ENCODE measurements around the gene KLF11.

- TF ChIP-seq EZH2 (IDR thresholded peaks at IDR 0.05) (no peak), FOXP2 (optimal IDR thresholded peaks at IDR 0.05; ENCODE audit: control extremely low read depth, extremely low read length, insufficient read depth) (no peak), POLR2AphosphoS5 (IDR thresholded peaks at IDR 0.05; ENCODE audit: borderline replicate concordance, low read depth, low read length) (no peak)
These were observed 25.9 kb upstream of the KLF11 start for GRCh38 chr2:10017313-10017941.

Measured in SK-N-MC (cell line).